Endothelial cell of umbilical vein (primary cell): ENCODE data around the gene TMEM132E. TPM values are rescaled to one million over a fixed set of nuclear protein-coding genes. Genes with fewer than 3 reads are reported as not detected.

Source experiments
- BruUV-seq: library from RNA; stranded (reverse); fragments of 400-500 nt; replicated peaks from 2 replicates; lab custom pipeline; 2021; lab: Mats Ljungman, UMichigan
- CTCF ChIA-PET: fragments of 300-600, 350-600 bp; sonication (Branson Sonifier 250); formaldehyde crosslinking; loops from one replicate; lab custom pipeline; 2021; ENCODE audit warnings: antibody characterized with exemption, inconsistent platforms; lab: Charles Lee
- POLR2A ChIA-PET: fragments of 300-600, 350-600 bp; sonication (Branson Sonifier 250); formaldehyde crosslinking; loops from one replicate; lab custom pipeline; 2021; ENCODE audit warnings: antibody characterized with exemption, inconsistent platforms; lab: Charles Lee
- DNase-seq: peaks from one replicate; pipeline ENCODE4 v3.0.0-alpha.2; 2011; ENCODE audit warnings: low read depth, low spot score
- FAIRE-seq: peaks from 2 replicates; lab custom pipeline; 2011; peaks lifted over from hg19 to GRCh38; lab: Jason Lieb, UNC
- H2AFZ ChIP-seq: 2 replicates; pipeline ENCODE4 v1.6.0; 2012; ENCODE audit warnings: low read depth, low read length, control low read depth, inconsistent platforms
- H3K27ac ChIP-seq: 2 replicates; pipeline ENCODE4 v1.5.1; 2011; ENCODE audit warnings: low read depth, mild to moderate bottlenecking, control low read depth, low read length, moderate library complexity; ENCODE audit not compliant: insufficient read depth
- H3K27me3 ChIP-seq, 2 experiments: 2 replicates each; pipeline versions ENCODE4 v1.6.0 to v1.6.1; 2011; ENCODE audit warnings: low read length in 2 of 2, mixed read lengths in 1 of 2; ENCODE audit not compliant: control insufficient read depth in 2 of 2, insufficient read depth in 2 of 2
- H3K36me3 ChIP-seq, 2 experiments: 2 replicates in 1 of 2; 3 replicates in 1 of 2; pipeline ENCODE4 v1.5.1; 2011; ENCODE audit warnings: low read length in 2 of 2, mild to moderate bottlenecking in 1 of 2, moderate library complexity in 1 of 2; ENCODE audit not compliant: control insufficient read depth in 2 of 2, insufficient read depth in 2 of 2; ENCODE audit errors: extremely low read depth in 1 of 2
- H3K4me1 ChIP-seq: 3 replicates; pipeline ENCODE4 v1.5.1; 2011; ENCODE audit warnings: mild to moderate bottlenecking, low read length; ENCODE audit not compliant: control insufficient read depth, insufficient read depth; ENCODE audit errors: extremely low read depth
- H3K4me2 ChIP-seq: 2 replicates; pipeline ENCODE4 v1.6.1; 2011; ENCODE audit warnings: low read length, control low read depth, mixed read lengths; ENCODE audit not compliant: insufficient read depth
- H3K4me3 ChIP-seq, 3 experiments: fragments of 200-600 bp in 1 of 3; sonication (generic), shearing (Covaris generic) in 1 of 3; replicated peaks in 1 of 3; 2 replicates each; pipeline ENCODE4 v1.5.1; 2011 to 2016; ENCODE audit warnings: control low read depth in 3 of 3, low read length in 3 of 3, mild to moderate bottlenecking in 2 of 3, inconsistent platforms in 1 of 3, low read depth in 1 of 3, moderate library complexity in 1 of 3; ENCODE audit not compliant: insufficient read depth in 1 of 3
- H3K79me2 ChIP-seq: 2 replicates; pipeline ENCODE4 v1.6.0; 2012; ENCODE audit warnings: low read length, inconsistent platforms; ENCODE audit not compliant: control insufficient read depth, insufficient read depth
- H3K9ac ChIP-seq: replicated peaks from 2 replicates; pipeline ENCODE3; 2011; ENCODE audit warnings: low read length, control low read depth; ENCODE audit not compliant: insufficient read depth; ENCODE audit errors: extremely low read depth
- H3K9me1 ChIP-seq: replicated peaks from 3 replicates; pipeline ENCODE4 v1.6.0; 2011; ENCODE audit warnings: mild to moderate bottlenecking, low read length; ENCODE audit not compliant: control insufficient read depth, insufficient read depth; ENCODE audit errors: extremely low read depth
- H3K9me3 ChIP-seq: replicated peaks from 2 replicates; pipeline ENCODE4 v1.5.1; 2012; ENCODE audit warnings: low read length, inconsistent platforms; ENCODE audit not compliant: control insufficient read depth, insufficient read depth
- H4K20me1 ChIP-seq: replicated peaks from 2 replicates; pipeline ENCODE3; 2011; ENCODE audit warnings: mild to moderate bottlenecking, low read length; ENCODE audit not compliant: control insufficient read depth, insufficient read depth; ENCODE audit errors: extremely low read depth
- EZH2 ChIP-seq: IDR thresholded peaks from 2 replicates; pipeline ENCODE4 v1.6.1; 2012; ENCODE audit warnings: borderline replicate concordance, low read depth, mild to moderate bottlenecking, moderate library complexity, low read length, inconsistent platforms; ENCODE audit not compliant: severe bottlenecking
- FOS ChIP-seq: IDR thresholded peaks from 2 replicates; pipeline ENCODE4 v1.6.1; 2011; ENCODE audit warnings: mild to moderate bottlenecking, low read length, moderate library complexity, borderline replicate concordance; ENCODE audit not compliant: insufficient read depth
- GATA2 ChIP-seq: IDR thresholded peaks from 2 replicates; pipeline ENCODE4 v1.7.0; 2011; ENCODE audit warnings: low read depth, mild to moderate bottlenecking, moderate library complexity, mixed read lengths, low read length; ENCODE audit not compliant: insufficient read length, insufficient read depth
- JUN ChIP-seq: IDR thresholded peaks from 2 replicates; pipeline ENCODE4 v1.6.1; 2011; ENCODE audit warnings: borderline replicate concordance, low read depth; ENCODE audit not compliant: insufficient read length, insufficient read depth
- MYC ChIP-seq: IDR thresholded peaks from one replicate; pipeline ENCODE4 v1.6.1; 2011; ENCODE audit warnings: mild to moderate bottlenecking, low read depth, low read length
- POLR2A ChIP-seq: IDR thresholded peaks from 2 replicates; pipeline ENCODE4 v1.6.1; 2012; ENCODE audit warnings: low read depth, mild to moderate bottlenecking, control low read depth, low read length
- POLR2AphosphoS5 ChIP-seq: IDR thresholded peaks from 2 replicates; pipeline ENCODE4 v1.6.1; 2012; ENCODE audit warnings: low read depth, mild to moderate bottlenecking, control low read depth, low read length, moderate library complexity; ENCODE audit not compliant: insufficient read depth
- dilution Hi-C: fragments of 300-500 bp; cut with MboI; formaldehyde crosslinking; loops from one replicate; pipeline ENCODE4 v1.15.0; 2019; ENCODE audit warnings: low sequenced_read_pairs; ENCODE audit not compliant: extremely low pct_ligation_motif_present
- intact Hi-C: fragments of 100-400 bp; cut with micrococcal nuclease; formaldehyde crosslinking; loops from one replicate; pipeline ENCODE4 v1.10.0; 2022
- polyA plus RNA-seq, 4 experiments: library from polyadenylated mRNA; depleted of rRNA in 3 of 4; stranded (reverse) in 3 of 4; unstranded in 1 of 4; fragments of >200 nt; gene quantifications; 2 replicates each; pipeline versions ENCODE4 v1.2.1 to v1.2.3, GENCODE V29; 2011 to 2012; ENCODE audit warnings: missing spikeins in 1 of 4
- total RNA-seq: library from RNA; stranded (reverse); gene quantifications from 2 replicates; pipeline ENCODE4 v1.2.3, GENCODE V29; 2021
- TF ChIP-seq, protein P1 (sequence below), 2 donors: IDR thresholded peaks; 1 replicate in 1 of 2; 2 replicates in 1 of 2; pipeline ENCODE4 v1.5.1; 2011; ENCODE audit warnings: low read length in 2 of 2, mild to moderate bottlenecking in 2 of 2, moderate library complexity in 2 of 2, control low read depth in 1 of 2, inconsistent platforms in 1 of 2, low read depth in 1 of 2; ENCODE audit not compliant: insufficient read depth in 1 of 2; ENCODE audit errors: extremely low read depth in 1 of 2
- TF ChIP-seq, protein P2 (sequence below): IDR thresholded peaks from 2 replicates; pipeline ENCODE4 v1.6.1; 2011; ENCODE audit not compliant: insufficient read depth, insufficient read length

Gene TMEM132E
- total and polyA plus RNA-seq, 2 donors (not counting 3 experiments of a cell fraction or from before 2014, with no cell fraction given), result not detected

DNA sequence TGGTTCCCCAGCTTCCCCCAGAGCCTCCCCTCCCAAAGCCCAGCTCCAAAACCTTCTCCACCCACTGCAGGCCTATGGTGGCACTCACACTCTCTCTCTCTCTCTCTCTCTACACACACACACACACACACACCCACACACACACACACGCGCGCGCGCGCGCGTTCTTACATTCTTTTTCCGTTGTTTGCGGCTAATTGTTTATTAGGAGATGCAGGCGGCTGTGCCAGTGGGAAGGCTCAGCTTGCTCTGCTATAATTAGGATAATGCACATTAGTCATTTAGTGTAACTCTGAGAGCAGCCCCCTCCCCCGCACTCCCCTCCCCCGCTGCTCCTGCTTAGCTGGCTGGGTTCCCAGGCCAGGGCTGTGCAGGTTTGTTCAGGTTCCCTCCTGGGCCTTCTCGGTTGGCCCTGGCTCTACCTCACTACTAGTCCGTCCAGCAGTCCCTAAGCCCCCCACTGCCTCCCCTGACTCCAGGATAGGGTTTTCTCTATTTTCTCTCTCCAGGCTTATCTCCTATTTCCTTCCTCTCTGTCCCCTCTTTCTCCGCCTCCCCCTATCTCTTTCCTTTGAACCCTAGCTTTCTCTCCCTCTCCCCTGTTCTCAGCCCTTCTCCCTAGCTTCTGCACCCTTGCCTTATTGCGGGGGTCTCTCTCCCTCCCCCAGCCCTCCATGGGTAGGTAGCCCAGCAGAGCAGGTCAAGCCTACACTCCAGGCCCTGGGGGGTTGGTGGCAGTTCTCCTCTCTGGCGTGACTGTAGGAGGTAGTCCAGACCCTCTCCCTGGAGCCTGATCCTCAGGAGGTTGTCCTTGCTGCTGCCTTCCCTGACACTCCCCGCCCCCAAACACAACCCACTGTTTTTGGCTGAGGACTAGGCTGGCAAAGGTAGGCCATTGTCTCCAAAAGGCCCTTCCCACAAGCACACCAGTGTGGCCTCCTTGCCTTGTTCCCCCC is 34.0 kb downstream of the TMEM132E start:
- no TSS peak for BruUV-seq
- FAIRE-seq, result no peak

More for the DNA sequence above, 34.0 kb downstream of the TMEM132E start:
- Histone ChIP-seq H3K36me3 (no peaks in the 10 kb centered on the region), H3K4me3 (no peak overlapping the region), H3K9me3 (no peaks in the 10 kb centered on the region), H3K9me1 (no peaks in the 10 kb centered on the region), H3K4me2 (no peak overlapping the region), H4K20me1 (no peaks in the 10 kb centered on the region), H3K79me2 (no peaks in the 10 kb centered on the region), H3K4me1 (no peaks in the 10 kb centered on the region), H2AFZ (no peak overlapping the region), H3K27me3 (no peaks in the 10 kb centered on the region), H3K27ac (no peak overlapping the region), H3K9ac (no peak overlapping the region)
- TF ChIP-seq FOS, result no peak
- TF ChIP-seq POLR2AphosphoS5, result no peak
- TF ChIP-seq MYC, result no peak
- no peak for TF ChIP-seq GATA2
- TF ChIP-seq, protein P1, sequence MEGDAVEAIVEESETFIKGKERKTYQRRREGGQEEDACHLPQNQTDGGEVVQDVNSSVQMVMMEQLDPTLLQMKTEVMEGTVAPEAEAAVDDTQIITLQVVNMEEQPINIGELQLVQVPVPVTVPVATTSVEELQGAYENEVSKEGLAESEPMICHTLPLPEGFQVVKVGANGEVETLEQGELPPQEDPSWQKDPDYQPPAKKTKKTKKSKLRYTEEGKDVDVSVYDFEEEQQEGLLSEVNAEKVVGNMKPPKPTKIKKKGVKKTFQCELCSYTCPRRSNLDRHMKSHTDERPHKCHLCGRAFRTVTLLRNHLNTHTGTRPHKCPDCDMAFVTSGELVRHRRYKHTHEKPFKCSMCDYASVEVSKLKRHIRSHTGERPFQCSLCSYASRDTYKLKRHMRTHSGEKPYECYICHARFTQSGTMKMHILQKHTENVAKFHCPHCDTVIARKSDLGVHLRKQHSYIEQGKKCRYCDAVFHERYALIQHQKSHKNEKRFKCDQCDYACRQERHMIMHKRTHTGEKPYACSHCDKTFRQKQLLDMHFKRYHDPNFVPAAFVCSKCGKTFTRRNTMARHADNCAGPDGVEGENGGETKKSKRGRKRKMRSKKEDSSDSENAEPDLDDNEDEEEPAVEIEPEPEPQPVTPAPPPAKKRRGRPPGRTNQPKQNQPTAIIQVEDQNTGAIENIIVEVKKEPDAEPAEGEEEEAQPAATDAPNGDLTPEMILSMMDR (IDR thresholded peaks at IDR 0.05; ENCODE audit: extremely low read depth in 1 of 2, insufficient read depth in 1 of 2, low read depth in 1 of 2, low read length in 2 of 2), result no peak
- TF ChIP-seq EZH2, result no peak
- TF ChIP-seq POLR2A, result no peak
- TF ChIP-seq JUN, result no peak
- TF ChIP-seq, protein P2, sequence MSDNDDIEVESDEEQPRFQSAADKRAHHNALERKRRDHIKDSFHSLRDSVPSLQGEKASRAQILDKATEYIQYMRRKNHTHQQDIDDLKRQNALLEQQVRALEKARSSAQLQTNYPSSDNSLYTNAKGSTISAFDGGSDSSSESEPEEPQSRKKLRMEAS, result no peak
- DNase-seq, result no peak
- dilution Hi-C loops, result no loop called here
- ChIA-PET CTCF (no interaction called here), POLR2A (no interaction called here)
- intact Hi-C loops, result no loop called here
